Effector memory CD8-positive, alpha-beta T cell (primary cell): Measurements from ENCODE around the gene SGTB.
"Not testable (repeated sequence)": the region's sequence is repeated elsewhere in the genome, so short reads cannot be mapped to it uniquely, and the experiment has no call there.

ENCODE experiments used
- ATAC-seq: fragments of 150-1000 bp; cut with Tn5 transposase; replicated peaks from 2 replicates; pipeline ENCODE4 v1.10.0; 2021; ENCODE audit warnings: mild to moderate bottlenecking, moderate library complexity
- DNase-seq, 3 experiments: peaks; one replicate each; pipeline ENCODE4 v3.0.0; 2021
- H3K27ac Mint-ChIP-seq, 2 donors: one replicate each; pipeline ENCODE4 v1.8.0; 2022; ENCODE audit warnings: mild to moderate bottlenecking in 2 of 2, mixed read lengths in 2 of 2, moderate library complexity in 2 of 2
- H3K27me3 Mint-ChIP-seq, 2 donors: one replicate each; pipeline ENCODE4 v1.8.0; 2022; ENCODE audit warnings: mixed read lengths in 2 of 2
- H3K36me3 Mint-ChIP-seq: one replicate; pipeline ENCODE4 v1.8.0; 2022; ENCODE audit warnings: mild to moderate bottlenecking, moderate library complexity, mixed read lengths; ENCODE audit not compliant: insufficient read depth
- H3K4me1 Mint-ChIP-seq, 2 donors: one replicate each; pipeline ENCODE4 v1.8.0; 2022; ENCODE audit warnings: low read depth in 2 of 2, mixed read lengths in 2 of 2
- H3K4me3 Mint-ChIP-seq, 2 donors: one replicate each; pipeline ENCODE4 v1.8.0; 2022; ENCODE audit warnings: mild to moderate bottlenecking in 2 of 2, mixed read lengths in 2 of 2, moderate library complexity in 2 of 2
- H3K9me3 Mint-ChIP-seq, 2 donors: one replicate each; pipeline ENCODE4 v1.8.0; 2022; ENCODE audit warnings: mixed read lengths in 2 of 2

SGTB gene

GRCh38 chr5:65624025-65624570 is 97.8 kb downstream of the SGTB start, which contains the start of gene TRIM23:
TRIM23 (minus strand) TSS chr5:65624333; CDS start chr5:65624274, 59 bp downstream.
- H3K4me1 Mint-ChIP-seq, result peaks cover 21 to 33% of the 10 kb centered on the region in 2 donors
- peak within 1 kb of the TSS; percentile 93 to 97 for H3K4me3 Mint-ChIP-seq
- peak within 1 kb of the TSS; percentile 95 to 96 for H3K27ac Mint-ChIP-seq
- peak; percentile 90 for ATAC-seq
- H3K27me3 Mint-ChIP-seq, result no peaks in the 10 kb centered on the region
- peak; percentile 89 for DNase-seq
- H3K36me3 Mint-ChIP-seq, result peaks cover 42% of the 10 kb centered on the region
- H3K9me3 Mint-ChIP-seq, result no peaks in the 10 kb centered on the region

GRCh38 chr5:65623482-65623881 is 98.4 kb downstream of the SGTB start:
- Mint-ChIP-seq H3K27me3 (no peaks in the 10 kb centered on the region), H3K4me1 (peaks cover 23 to 36% of the 10 kb centered on the region in 2 donors), H3K9me3 (no peaks in the 10 kb centered on the region), H3K4me3 (peak overlapping the region; percentile 93 to 97), H3K36me3 (peaks cover 36% of the 10 kb centered on the region), H3K27ac (peak overlapping the region; percentile 95 to 96)
- no peak for DNase-seq
- no peak for ATAC-seq

GRCh38 chr5:65621961-65622360 is 99.9 kb downstream of the SGTB start:
- H3K9me3 Mint-ChIP-seq, H3K27ac Mint-ChIP-seq, DNase-seq, ATAC-seq, H3K27me3 Mint-ChIP-seq: not testable (repeated sequence)
- peaks cover 23 to 41% of the 10 kb centered on the region in 2 donors for H3K4me1 Mint-ChIP-seq
- peaks cover 25% of the 10 kb centered on the region for H3K36me3 Mint-ChIP-seq
- peak overlapping the region; percentile 93 to 97 for H3K4me3 Mint-ChIP-seq

GRCh38 chr5:65620021-65620420 is 101.9 kb downstream of the SGTB start:
- no peaks in the 10 kb centered on the region for H3K27me3 Mint-ChIP-seq
- peaks cover 25% of the 10 kb centered on the region for H3K36me3 Mint-ChIP-seq
- H3K4me3 Mint-ChIP-seq, result no peak overlapping the region
- H3K4me1 Mint-ChIP-seq, result peaks cover 11 to 37% of the 10 kb centered on the region in 2 donors
- no peak for DNase-seq
- no peak for ATAC-seq
- H3K27ac Mint-ChIP-seq, result no peak overlapping the region
- H3K9me3 Mint-ChIP-seq, result no peaks in the 10 kb centered on the region
